Endodermal cell (in vitro differentiated cells): ENCODE measurements around the gene RPN2. TPM values are rescaled to one million over a fixed set of nuclear protein-coding genes. Genes with fewer than 3 reads are reported as not detected.
A peak's percentile ranks its signal among the peaks of the same experiment; 100 is the strongest.

Experiments used
- DNase-seq: peaks from one replicate; pipeline ENCODE4 v3.0.0-alpha.2; 2017
- H3K27ac ChIP-seq: 2 replicates; pipeline ENCODE4 v1.5.1; 2013; ENCODE audit warnings: mild to moderate bottlenecking, low read depth, low read length, moderate library complexity
- H3K27me3 ChIP-seq: 2 replicates; pipeline ENCODE4 v1.6.1; 2013; ENCODE audit warnings: mild to moderate bottlenecking, low read length, moderate library complexity; ENCODE audit not compliant: insufficient read depth, control insufficient read depth, poor library complexity, severe bottlenecking
- H3K36me3 ChIP-seq: 2 replicates; pipeline ENCODE4 v1.7.0; 2013; ENCODE audit warnings: mild to moderate bottlenecking, low read length, moderate library complexity; ENCODE audit not compliant: control insufficient read depth, insufficient read depth
- H3K4me1 ChIP-seq: one replicate; pipeline ENCODE4 v1.7.0; 2013; ENCODE audit warnings: low read length; ENCODE audit not compliant: control insufficient read depth, insufficient read depth
- H3K4me3 ChIP-seq: 2 replicates; pipeline ENCODE4 v1.5.1; 2013; ENCODE audit warnings: mild to moderate bottlenecking, low read length, moderate library complexity
- H3K9ac ChIP-seq: 2 replicates; pipeline ENCODE4 v1.6.1; 2013; ENCODE audit warnings: mild to moderate bottlenecking, low read length, moderate library complexity; ENCODE audit not compliant: poor library complexity, severe bottlenecking; ENCODE audit errors: extremely low read depth
- H3K9me3 ChIP-seq: 2 replicates; pipeline ENCODE4 v1.6.1; 2013; ENCODE audit warnings: mild to moderate bottlenecking, low read length, moderate library complexity; ENCODE audit not compliant: control insufficient read depth
- H3K27ac Mint-ChIP-seq: 2 replicates; pipeline ENCODE4 v1.8.0; 2020; ENCODE audit warnings: mixed read lengths
- H3K27me3 Mint-ChIP-seq: 2 replicates; pipeline ENCODE4 v1.8.0; 2021; ENCODE audit warnings: mild to moderate bottlenecking, mixed read lengths; ENCODE audit not compliant: insufficient read depth
- H3K36me3 Mint-ChIP-seq: 2 replicates; pipeline ENCODE4 v1.8.0; 2020; ENCODE audit warnings: low read depth, mixed read lengths
- H3K4me1 Mint-ChIP-seq: 2 replicates; pipeline ENCODE4 v1.8.0; 2020; ENCODE audit warnings: mixed read lengths
- H3K4me3 Mint-ChIP-seq: 2 replicates; pipeline ENCODE4 v1.8.0; 2020; ENCODE audit warnings: mild to moderate bottlenecking, moderate library complexity, mixed read lengths
- H3K9me3 Mint-ChIP-seq: 2 replicates; pipeline ENCODE4 v1.8.0; 2020; ENCODE audit warnings: mild to moderate bottlenecking, mixed read lengths
- WGBS, 2 experiments: methylation state at CpG; one replicate each; pipeline versions ENCODE4 v1.1.5 to v1.1.7; 2013; ENCODE audit warnings: missing lambda C conversion rate in 2 of 2, mixed read lengths in 1 of 2; ENCODE audit not compliant: insufficient coverage in 1 of 2, insufficient read length in 1 of 2; 5-methylcytosine and 5-hydroxymethylcytosine counted together
- total RNA-seq, 2 donors: library from RNA; stranded (reverse); fragmentation: NEBNext Ultra II Directional in 1 of 2; extraction: Animal tissue kit (Norgen Biotek cat#: 25700) in 1 of 2; gene quantifications; 2 replicates in 1 of 2; 3 replicates in 1 of 2; pipeline ENCODE4 v1.2.1, GENCODE V29; 2021
- TF ChIP-seq, protein P1 (sequence below): fragments of 200-600 bp; sonication (generic); conservative IDR thresholded peaks from 2 replicates; pipeline ENCODE4 v1.5.0; 2021; ENCODE audit warnings: antibody characterized with exemption, mild to moderate bottlenecking

RPN2 gene
- total RNA-seq, 2 donors from 2014 or later, result 230 to 242 TPM

- H3K36me3 ChIP-seq, result no peaks in the 10 kb centered on the region
- H3K9me3 ChIP-seq, result no peaks in the 10 kb centered on the region
- no peaks in the 10 kb centered on the region for H3K36me3 Mint-ChIP-seq
- H3K27ac Mint-ChIP-seq, result no peak overlapping the region
- TF ChIP-seq, protein P1, sequence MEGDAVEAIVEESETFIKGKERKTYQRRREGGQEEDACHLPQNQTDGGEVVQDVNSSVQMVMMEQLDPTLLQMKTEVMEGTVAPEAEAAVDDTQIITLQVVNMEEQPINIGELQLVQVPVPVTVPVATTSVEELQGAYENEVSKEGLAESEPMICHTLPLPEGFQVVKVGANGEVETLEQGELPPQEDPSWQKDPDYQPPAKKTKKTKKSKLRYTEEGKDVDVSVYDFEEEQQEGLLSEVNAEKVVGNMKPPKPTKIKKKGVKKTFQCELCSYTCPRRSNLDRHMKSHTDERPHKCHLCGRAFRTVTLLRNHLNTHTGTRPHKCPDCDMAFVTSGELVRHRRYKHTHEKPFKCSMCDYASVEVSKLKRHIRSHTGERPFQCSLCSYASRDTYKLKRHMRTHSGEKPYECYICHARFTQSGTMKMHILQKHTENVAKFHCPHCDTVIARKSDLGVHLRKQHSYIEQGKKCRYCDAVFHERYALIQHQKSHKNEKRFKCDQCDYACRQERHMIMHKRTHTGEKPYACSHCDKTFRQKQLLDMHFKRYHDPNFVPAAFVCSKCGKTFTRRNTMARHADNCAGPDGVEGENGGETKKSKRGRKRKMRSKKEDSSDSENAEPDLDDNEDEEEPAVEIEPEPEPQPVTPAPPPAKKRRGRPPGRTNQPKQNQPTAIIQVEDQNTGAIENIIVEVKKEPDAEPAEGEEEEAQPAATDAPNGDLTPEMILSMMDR, result no peak
- no peaks in the 10 kb centered on the region for H3K27me3 ChIP-seq
- no peak overlapping the region for H3K4me3 Mint-ChIP-seq
- H3K27me3 Mint-ChIP-seq, result no peaks in the 10 kb centered on the region
- DNase-seq, result no peak
- H3K9ac ChIP-seq, result no peak overlapping the region
- 97 to 99% methylated on average over 4 of the region's 4 CpGs for WGBS, 2 experiments
- no peaks in the 10 kb centered on the region for H3K4me1 ChIP-seq
- no peak overlapping the region for H3K27ac ChIP-seq
- no peaks in the 10 kb centered on the region for H3K9me3 Mint-ChIP-seq
- H3K4me1 Mint-ChIP-seq, result peaks cover 7% of the 10 kb centered on the region
- no peak overlapping the region for H3K4me3 ChIP-seq
Observed at GRCh38 chr20:37265152-37265551, 86.0 kb downstream of the RPN2 start.

- Histone ChIP-seq H3K27me3 (no peaks in the 10 kb centered on the region), H3K4me3 (no peak overlapping the region), H3K9ac (no peak overlapping the region), H3K4me1 (no peaks in the 10 kb centered on the region), H3K9me3 (no peaks in the 10 kb centered on the region), H3K36me3 (no peaks in the 10 kb centered on the region), H3K27ac (peak overlapping the region; percentile 97)
- no peaks in the 10 kb centered on the region for H3K9me3 Mint-ChIP-seq
- no peaks in the 10 kb centered on the region for H3K27me3 Mint-ChIP-seq
- 90 to 93% methylated on average over 6 to 9 of the region's 9 CpGs for WGBS, 2 experiments
- no peaks in the 10 kb centered on the region for H3K36me3 Mint-ChIP-seq
- no peak overlapping the region for H3K4me3 Mint-ChIP-seq
- DNase-seq, result no peak
- TF ChIP-seq, protein P1, result no peak
- H3K27ac Mint-ChIP-seq, result peak overlapping the region; percentile 18
- peaks cover 7% of the 10 kb centered on the region for H3K4me1 Mint-ChIP-seq
Observed at GRCh38 chr20:37266940-37267666, 88.0 kb downstream of the RPN2 start.

DNA sequence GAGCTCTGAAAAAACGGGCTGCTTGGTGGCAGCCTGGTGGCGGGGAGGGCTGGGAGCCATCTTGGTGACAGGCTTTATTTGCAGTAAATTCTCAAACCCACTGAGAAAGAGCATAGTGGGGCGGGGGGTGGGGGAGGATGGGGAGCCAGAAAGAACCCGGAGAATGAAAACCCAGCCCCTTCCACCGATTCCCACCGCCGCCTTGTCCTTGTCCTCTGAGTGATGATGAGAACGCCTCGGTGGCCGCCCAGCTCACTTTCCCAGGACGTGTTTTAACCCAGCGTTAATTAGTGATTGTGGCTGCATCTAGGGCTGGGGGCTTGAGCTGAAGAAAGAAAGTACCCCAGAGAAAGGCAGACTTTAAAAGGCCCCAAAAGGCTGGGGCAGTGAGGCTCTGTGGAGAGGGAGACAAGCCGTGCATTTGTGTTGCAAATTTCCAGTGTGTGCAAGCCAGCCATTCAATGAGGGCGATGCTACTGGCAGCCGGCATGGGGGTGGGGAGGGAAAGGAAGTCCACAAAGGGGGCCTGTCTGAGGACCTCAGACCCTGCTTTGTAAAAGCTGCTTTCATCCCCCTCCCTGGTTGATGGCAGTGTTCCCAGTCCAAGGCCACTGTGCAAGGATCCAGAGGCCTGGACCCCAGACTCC is 88.7 kb downstream of the RPN2 start:
- no peaks in the 10 kb centered on the region for H3K27me3 ChIP-seq
- 30 to 68% methylated on average over 3 to 15 of the region's 15 CpGs for WGBS, 2 experiments
- peaks cover 7% of the 10 kb centered on the region for H3K4me1 Mint-ChIP-seq
- no peaks in the 10 kb centered on the region for H3K4me1 ChIP-seq
- H3K9me3 ChIP-seq, result no peaks in the 10 kb centered on the region
- H3K36me3 ChIP-seq, result no peaks in the 10 kb centered on the region
- TF ChIP-seq, protein P1, result no peak
- no peak overlapping the region for H3K4me3 ChIP-seq
- DNase-seq, result peak; percentile 69
- no peak overlapping the region for H3K9ac ChIP-seq
- H3K36me3 Mint-ChIP-seq, result no peaks in the 10 kb centered on the region
- H3K27ac ChIP-seq, result peak overlapping the region; percentile 97
- no peak overlapping the region for H3K4me3 Mint-ChIP-seq
- peak overlapping the region; percentile 74 for H3K27ac Mint-ChIP-seq
- no peaks in the 10 kb centered on the region for H3K27me3 Mint-ChIP-seq
- H3K9me3 Mint-ChIP-seq, result no peaks in the 10 kb centered on the region
